ENCODE data around the gene TMPRSS6. TPM values are rescaled to one million over a fixed set of nuclear protein-coding genes. Genes with fewer than 3 reads are reported as not detected.

TMPRSS6 gene
- total and polyA plus RNA-seq, 2 of the 8 experiments (the other 6 are each of a cell fraction or from before 2014, with no cell fraction given) = 0.02 TPM; not detected in 1

- H3K36me3 ChIP-seq (ENCODE audit: control insufficient read depth in 2 of 4, insufficient read depth in 4 of 4, low read length in 3 of 4) = no peaks in the 10 kb centered on the region
- H2BK12ac ChIP-seq (ENCODE audit: low read depth, low read length) = 0 out of 2 replicates have a peak overlapping the region, but pooled peaks have one; percentile 17
- H4K5ac ChIP-seq (ENCODE audit: insufficient read length, low read depth, low read length) = no peak overlapping the region
- no peaks in the 10 kb centered on the region for H3K79me1 ChIP-seq (ENCODE audit: low read depth, low read length)
- CTCF ChIA-PET (ENCODE audit: partially characterized antibody) = interaction anchor here (0.6 to 5.2 kb wide), 28 partner anchors 9 to 1306 kb away, joined by 3 to 56 read pairs (median 4); no protein-coding TSS in a partner anchor
- no peak overlapping the region for H3K56ac ChIP-seq (replicated peaks; ENCODE audit: insufficient read length, low read depth, low read length)
- no peaks in the 10 kb centered on the region for H3K9me3 ChIP-seq (ENCODE audit: insufficient read depth in 2 of 2, low read depth in 1 of 2, low read length in 1 of 2)
- no peak overlapping the region for H2AK5ac ChIP-seq (ENCODE audit: low read depth, low read length)
- H4K20me1 ChIP-seq (replicated peaks in 1 of 2; ENCODE audit: control insufficient read depth in 1 of 2, insufficient read depth in 2 of 2, low read length in 2 of 2) = no peaks in the 10 kb centered on the region
- POLR2A ChIA-PET (ENCODE audit: partially characterized antibody) = interaction anchor here (1.2 to 3.0 kb wide), 4 partner anchors 15 to 26 kb away, joined by 4 to 13 read pairs (median 4); partner anchors contain the start of genes MPST and TST
- H4K91ac ChIP-seq (replicated peaks; ENCODE audit: insufficient read length, low read length) = no peak overlapping the region
- H3K23ac ChIP-seq (ENCODE audit: insufficient read length) = no peak overlapping the region
- no peak overlapping the region for H3K4ac ChIP-seq (replicated peaks; ENCODE audit: insufficient read length, low read depth, low read length)
- no peak overlapping the region for H2AFZ ChIP-seq (ENCODE audit: low read length)
- H3K4me3 ChIP-seq (ENCODE audit: extremely low read depth in 1 of 4, insufficient read depth in 2 of 4, low read depth in 3 of 4, low read length in 4 of 4) = no peak overlapping the region
- H3K4me1 ChIP-seq (replicated peaks in 1 of 4; ENCODE audit: control insufficient read depth in 3 of 4, insufficient read depth in 4 of 4, low read length in 3 of 4) = no peaks in the 10 kb centered on the region; a peak in 1 of 7 replicates
- H3K4me2 ChIP-seq (ENCODE audit: insufficient read depth in 1 of 2, low read depth in 2 of 2, low read length in 2 of 2) = no peak overlapping the region
- 84% methylated on average over 9 of the region's 9 CpGs; no CpG with 5 or more reads in 1 of the 2 experiments for WGBS, 2 experiments (ENCODE audit: extremely low coverage in 1 of 2, insufficient coverage in 1 of 2, insufficient read length in 1 of 2, insufficient replicate concordance in 2 of 2, low coverage in 1 of 2, low lambda C conversion rate in 2 of 2, missing lambda C conversion rate in 1 of 2)
- no peak overlapping the region for H3K9ac ChIP-seq (replicated peaks in 1 of 4; ENCODE audit: extremely low read depth in 1 of 4, low read depth in 3 of 4, low read length in 3 of 4)
- no peak overlapping the region for H3K14ac ChIP-seq (ENCODE audit: insufficient read length)
- H3K79me2 ChIP-seq (ENCODE audit: control insufficient read depth in 1 of 2, insufficient read depth in 2 of 2, low read length in 2 of 2) = no peaks in the 10 kb centered on the region
- peaks cover 0 to 11% (median 0%) of the 10 kb centered on the region in 4 experiments; a peak in 4 of 7 replicates for H3K27me3 ChIP-seq (replicated peaks in 1 of 4; ENCODE audit: control insufficient read depth in 3 of 4, extremely low read depth in 1 of 4, insufficient read depth in 3 of 4, low read length in 3 of 4)
- no peak overlapping the region for H3K27ac ChIP-seq (ENCODE audit: low read depth, low read length)
- no peak overlapping the region for H2BK120ac ChIP-seq (replicated peaks; ENCODE audit: low read depth, low read length)
- no peak overlapping the region for H2BK15ac ChIP-seq (ENCODE audit: low read length)
- H2BK20ac ChIP-seq (ENCODE audit: low read length) = no peak overlapping the region
- H2BK5ac ChIP-seq (ENCODE audit: low read depth, low read length) = no peak overlapping the region
- DNase-seq (ENCODE audit: low read depth in 1 of 2, low spot score in 2 of 2) (no peak), FAIRE-seq (no peak)
- no peak overlapping the region for H3K18ac ChIP-seq (ENCODE audit: extremely low read depth, low read length)
- no peaks in the 10 kb centered on the region for H3K23me2 ChIP-seq (ENCODE audit: low read depth, low read length)
- H4K8ac ChIP-seq (ENCODE audit: extremely low read depth, insufficient read depth, low read length) = no peak overlapping the region
- no peak for TF ChIP-seq ASH2L (IDR thresholded peaks at IDR 0.05; ENCODE audit: low read length)
- TF ChIP-seq SP1 (IDR thresholded peaks at IDR 0.05; ENCODE audit: low read depth, low read length) = no peak
- TF ChIP-seq CREB1 (IDR thresholded peaks at IDR 0.05) = no peak
- TF ChIP-seq SUZ12 (IDR thresholded peaks at IDR 0.05; ENCODE audit: low read length) = no peak
- no peak for TF ChIP-seq RNF2 (IDR thresholded peaks at IDR 0.05; ENCODE audit: borderline replicate concordance, low read depth, low read length, missing control alignments, poor library complexity, severe bottlenecking)
- no peak for TF ChIP-seq RAD21 (IDR thresholded peaks at IDR 0.05 in 1 of 2, conservative IDR thresholded peaks at IDR 0.05 in 1 of 2; ENCODE audit: low read depth in 2 of 2, low read length in 2 of 2)
Measured at GRCh38 chr22:37044634-37045625, 64.6 kb downstream of the TMPRSS6 start.
